Measurements from ENCODE around the gene S100A8.

S100A8 gene

GRCh38 chr1:153389973-153390879, 647 bp downstream of the S100A8 start:
- DNase-seq (ENCODE audit: low spot score) = no peak

- no peak for DNase-seq (ENCODE audit: low spot score)
These were observed 1.5 kb downstream of the S100A8 start for GRCh38 chr1:153389401-153389800.

- no peak for DNase-seq (ENCODE audit: low spot score)
These were observed 3.1 kb downstream of the S100A8 start for GRCh38 chr1:153387785-153388184.

- no peak for DNase-seq (ENCODE audit: low spot score)
These were observed 3.9 kb downstream of the S100A8 start for GRCh38 chr1:153387001-153387400.

- DNase-seq (ENCODE audit: low spot score) = no peak
These were observed 4.4 kb downstream of the S100A8 start for GRCh38 chr1:153386500-153386901.

- DNase-seq (ENCODE audit: low spot score) = no peak
These were observed 5.8 kb downstream of the S100A8 start for GRCh38 chr1:153384958-153385580.

- no peak for DNase-seq (ENCODE audit: low spot score)
These were observed 10.2 kb downstream of the S100A8 start for GRCh38 chr1:153380711-153381110.

- DNase-seq (ENCODE audit: low spot score) = no peak
These were observed 11.3 kb downstream of the S100A8 start for GRCh38 chr1:153379591-153379990.

GRCh38 chr1:153375511-153375910, 15.4 kb downstream of the S100A8 start, which contains the start of gene S100A12:
Gene S100A12, minus strand, starts transcription at chr1:153375621. Its CDS starts 1,029 bp downstream, at chr1:153374592.
- no peak for DNase-seq (ENCODE audit: low spot score)

GRCh38 chr1:153374071-153374470, 16.8 kb downstream of the S100A8 start:
- DNase-seq (ENCODE audit: low spot score) = no peak

- no peak for DNase-seq (ENCODE audit: low spot score)
These were observed 18.3 kb downstream of the S100A8 start for GRCh38 chr1:153372571-153372970.

- no peak for DNase-seq (ENCODE audit: low spot score)
These were observed 19.6 kb downstream of the S100A8 start for GRCh38 chr1:153371231-153371630.

- DNase-seq (ENCODE audit: low spot score) = no peak
These were observed 20.7 kb downstream of the S100A8 start for GRCh38 chr1:153370146-153370545.

GRCh38 chr1:153368495-153368894, 22.4 kb downstream of the S100A8 start:
- DNase-seq (ENCODE audit: low spot score) = no peak

- DNase-seq (ENCODE audit: low spot score) = no peak
These were observed 23.8 kb downstream of the S100A8 start for GRCh38 chr1:153367090-153367489.

- DNase-seq (ENCODE audit: low spot score) = no peak
These were observed 24.6 kb downstream of the S100A8 start for GRCh38 chr1:153366261-153366660.

GRCh38 chr1:153365696-153366095, 25.2 kb downstream of the S100A8 start:
- DNase-seq (ENCODE audit: low spot score) = no peak

GRCh38 chr1:153364766-153365666, 25.9 kb downstream of the S100A8 start:
- DNase-seq (ENCODE audit: low spot score) = no peak

GRCh38 chr1:153364156-153364555, 26.7 kb downstream of the S100A8 start:
- no peak for DNase-seq (ENCODE audit: low spot score)

- DNase-seq (ENCODE audit: low spot score) = no peak
These were observed 27.2 kb downstream of the S100A8 start for GRCh38 chr1:153363641-153364040.

GRCh38 chr1:153362187-153362775, 28.6 kb downstream of the S100A8 start:
- no peak for DNase-seq (ENCODE audit: low spot score)
